Measurements from ENCODE around the gene RHOT2.

DNA sequence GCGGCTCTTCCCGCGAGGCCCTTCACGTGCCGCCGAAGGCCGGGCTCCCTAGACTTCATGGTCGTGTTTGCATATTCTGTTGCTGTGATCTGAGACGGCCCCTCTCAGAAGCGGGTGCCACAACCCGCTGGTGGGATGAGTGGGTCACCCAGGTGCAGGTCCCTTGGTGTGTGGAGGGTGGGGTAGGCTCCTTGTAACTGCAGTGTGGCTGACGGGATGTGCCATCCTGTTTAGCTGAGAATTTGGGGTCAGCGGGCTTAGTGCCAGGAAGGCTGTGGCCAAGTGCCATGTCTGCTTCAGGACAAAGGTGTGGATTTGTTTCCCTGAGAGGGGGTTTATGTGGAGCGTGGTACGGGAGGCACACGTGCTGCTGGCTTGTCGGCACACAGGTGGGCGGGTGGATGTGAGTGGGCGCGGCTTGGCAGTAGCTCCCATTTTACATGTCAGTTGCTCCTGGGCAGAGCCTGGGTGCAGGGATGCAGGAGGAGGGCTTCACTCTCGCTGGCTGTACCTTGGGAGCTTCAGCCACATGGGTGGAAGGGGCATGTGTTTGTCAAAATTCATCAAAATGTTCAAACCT is 46.3 kb upstream of the RHOT2 start:
- TF ChIP-seq, protein P1, sequence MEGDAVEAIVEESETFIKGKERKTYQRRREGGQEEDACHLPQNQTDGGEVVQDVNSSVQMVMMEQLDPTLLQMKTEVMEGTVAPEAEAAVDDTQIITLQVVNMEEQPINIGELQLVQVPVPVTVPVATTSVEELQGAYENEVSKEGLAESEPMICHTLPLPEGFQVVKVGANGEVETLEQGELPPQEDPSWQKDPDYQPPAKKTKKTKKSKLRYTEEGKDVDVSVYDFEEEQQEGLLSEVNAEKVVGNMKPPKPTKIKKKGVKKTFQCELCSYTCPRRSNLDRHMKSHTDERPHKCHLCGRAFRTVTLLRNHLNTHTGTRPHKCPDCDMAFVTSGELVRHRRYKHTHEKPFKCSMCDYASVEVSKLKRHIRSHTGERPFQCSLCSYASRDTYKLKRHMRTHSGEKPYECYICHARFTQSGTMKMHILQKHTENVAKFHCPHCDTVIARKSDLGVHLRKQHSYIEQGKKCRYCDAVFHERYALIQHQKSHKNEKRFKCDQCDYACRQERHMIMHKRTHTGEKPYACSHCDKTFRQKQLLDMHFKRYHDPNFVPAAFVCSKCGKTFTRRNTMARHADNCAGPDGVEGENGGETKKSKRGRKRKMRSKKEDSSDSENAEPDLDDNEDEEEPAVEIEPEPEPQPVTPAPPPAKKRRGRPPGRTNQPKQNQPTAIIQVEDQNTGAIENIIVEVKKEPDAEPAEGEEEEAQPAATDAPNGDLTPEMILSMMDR (IDR thresholded peaks at IDR 0.05): no peak
- TF ChIP-seq ZFX (IDR thresholded peaks at IDR 0.05; ENCODE audit: borderline replicate concordance): no peak

Data from 22Rv1 (cell line).